ENCODE data around the gene KCNH2. TPM values are rescaled to one million over a fixed set of nuclear protein-coding genes. Genes with fewer than 3 reads are reported as not detected.

KCNH2 gene
- total and polyA plus RNA-seq, 4 donors = 0.18 to 74.6 (median 0.33) TPM; not detected in 1

DNA sequence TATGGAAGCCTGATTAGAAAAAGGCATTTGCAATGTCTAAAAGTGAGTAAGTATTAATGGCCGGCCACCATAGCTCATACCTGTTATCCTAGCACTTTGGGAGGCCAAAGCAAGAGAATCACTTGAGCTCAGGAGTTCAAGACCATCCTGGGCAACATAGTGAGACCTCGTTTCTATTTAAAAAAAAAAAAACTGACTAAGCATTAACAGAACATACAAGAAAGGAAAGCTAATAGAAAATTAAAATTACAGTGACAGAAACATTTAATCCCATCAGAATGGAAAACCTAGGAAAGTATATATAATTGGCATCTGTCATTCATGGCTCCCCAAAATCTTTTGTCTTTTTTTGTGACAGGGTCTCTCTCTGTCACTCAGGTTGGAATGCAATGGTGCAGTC is 69.9 kb downstream of the KCNH2 start:
- Histone ChIP-seq H3K36me3 (ENCODE audit: control insufficient read depth in 4 of 4, insufficient read depth in 3 of 4, low read depth in 1 of 4, low read length in 3 of 4) (no peaks in the 10 kb centered on the region), H3K9ac (ENCODE audit: low read depth in 1 of 2, low read length in 2 of 2) (no peak overlapping the region), H3K4me3 (ENCODE audit: low read depth in 1 of 3, low read length in 3 of 3) (no peak overlapping the region), H3K27me3 (ENCODE audit: control insufficient read depth in 4 of 4, insufficient read depth in 4 of 4, low read length in 3 of 4) (no peaks in the 10 kb centered on the region), H3K9me3 (ENCODE audit: control insufficient read depth in 4 of 4, low read length in 3 of 4) (no peaks in the 10 kb centered on the region), H3K27ac (ENCODE audit: low read depth in 1 of 2, low read length in 2 of 2) (no peak overlapping the region), H3K4me1 (ENCODE audit: control insufficient read depth in 4 of 4, insufficient read depth in 4 of 4, low read length in 3 of 4) (no peaks in the 10 kb centered on the region)
- WGBS = 79% methylated on average over 2 of the region's 2 CpGs
- no peak for DNase-seq (ENCODE audit: low spot score)
- TF ChIP-seq, protein P1, sequence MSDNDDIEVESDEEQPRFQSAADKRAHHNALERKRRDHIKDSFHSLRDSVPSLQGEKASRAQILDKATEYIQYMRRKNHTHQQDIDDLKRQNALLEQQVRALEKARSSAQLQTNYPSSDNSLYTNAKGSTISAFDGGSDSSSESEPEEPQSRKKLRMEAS (IDR thresholded peaks at IDR 0.05) = no peak
- TF ChIP-seq, protein P2, sequence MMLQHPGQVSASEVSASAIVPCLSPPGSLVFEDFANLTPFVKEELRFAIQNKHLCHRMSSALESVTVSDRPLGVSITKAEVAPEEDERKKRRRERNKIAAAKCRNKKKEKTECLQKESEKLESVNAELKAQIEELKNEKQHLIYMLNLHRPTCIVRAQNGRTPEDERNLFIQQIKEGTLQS (IDR thresholded peaks at IDR 0.05) = no peak
- TF ChIP-seq SP1 (IDR thresholded peaks at IDR 0.05) (no peak), RAD21 (IDR thresholded peaks at IDR 0.05) (no peak), RXRA (IDR thresholded peaks at IDR 0.05) (no peak), FOXA1 (IDR thresholded peaks at IDR 0.05) (no peak), HNF4A (conservative IDR thresholded peaks at IDR 0.05) (no peak), GABPA (IDR thresholded peaks at IDR 0.05 in 1 of 2, conservative IDR thresholded peaks at IDR 0.05 in 1 of 2) (no peak), YY1 (IDR thresholded peaks at IDR 0.05) (no peak), NR2F2 (IDR thresholded peaks at IDR 0.05) (no peak)
- TF ChIP-seq, protein P3, sequence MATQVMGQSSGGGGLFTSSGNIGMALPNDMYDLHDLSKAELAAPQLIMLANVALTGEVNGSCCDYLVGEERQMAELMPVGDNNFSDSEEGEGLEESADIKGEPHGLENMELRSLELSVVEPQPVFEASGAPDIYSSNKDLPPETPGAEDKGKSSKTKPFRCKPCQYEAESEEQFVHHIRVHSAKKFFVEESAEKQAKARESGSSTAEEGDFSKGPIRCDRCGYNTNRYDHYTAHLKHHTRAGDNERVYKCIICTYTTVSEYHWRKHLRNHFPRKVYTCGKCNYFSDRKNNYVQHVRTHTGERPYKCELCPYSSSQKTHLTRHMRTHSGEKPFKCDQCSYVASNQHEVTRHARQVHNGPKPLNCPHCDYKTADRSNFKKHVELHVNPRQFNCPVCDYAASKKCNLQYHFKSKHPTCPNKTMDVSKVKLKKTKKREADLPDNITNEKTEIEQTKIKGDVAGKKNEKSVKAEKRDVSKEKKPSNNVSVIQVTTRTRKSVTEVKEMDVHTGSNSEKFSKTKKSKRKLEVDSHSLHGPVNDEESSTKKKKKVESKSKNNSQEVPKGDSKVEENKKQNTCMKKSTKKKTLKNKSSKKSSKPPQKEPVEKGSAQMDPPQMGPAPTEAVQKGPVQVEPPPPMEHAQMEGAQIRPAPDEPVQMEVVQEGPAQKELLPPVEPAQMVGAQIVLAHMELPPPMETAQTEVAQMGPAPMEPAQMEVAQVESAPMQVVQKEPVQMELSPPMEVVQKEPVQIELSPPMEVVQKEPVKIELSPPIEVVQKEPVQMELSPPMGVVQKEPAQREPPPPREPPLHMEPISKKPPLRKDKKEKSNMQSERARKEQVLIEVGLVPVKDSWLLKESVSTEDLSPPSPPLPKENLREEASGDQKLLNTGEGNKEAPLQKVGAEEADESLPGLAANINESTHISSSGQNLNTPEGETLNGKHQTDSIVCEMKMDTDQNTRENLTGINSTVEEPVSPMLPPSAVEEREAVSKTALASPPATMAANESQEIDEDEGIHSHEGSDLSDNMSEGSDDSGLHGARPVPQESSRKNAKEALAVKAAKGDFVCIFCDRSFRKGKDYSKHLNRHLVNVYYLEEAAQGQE (IDR thresholded peaks at IDR 0.05) = no peak
- TF ChIP-seq, protein P4, sequence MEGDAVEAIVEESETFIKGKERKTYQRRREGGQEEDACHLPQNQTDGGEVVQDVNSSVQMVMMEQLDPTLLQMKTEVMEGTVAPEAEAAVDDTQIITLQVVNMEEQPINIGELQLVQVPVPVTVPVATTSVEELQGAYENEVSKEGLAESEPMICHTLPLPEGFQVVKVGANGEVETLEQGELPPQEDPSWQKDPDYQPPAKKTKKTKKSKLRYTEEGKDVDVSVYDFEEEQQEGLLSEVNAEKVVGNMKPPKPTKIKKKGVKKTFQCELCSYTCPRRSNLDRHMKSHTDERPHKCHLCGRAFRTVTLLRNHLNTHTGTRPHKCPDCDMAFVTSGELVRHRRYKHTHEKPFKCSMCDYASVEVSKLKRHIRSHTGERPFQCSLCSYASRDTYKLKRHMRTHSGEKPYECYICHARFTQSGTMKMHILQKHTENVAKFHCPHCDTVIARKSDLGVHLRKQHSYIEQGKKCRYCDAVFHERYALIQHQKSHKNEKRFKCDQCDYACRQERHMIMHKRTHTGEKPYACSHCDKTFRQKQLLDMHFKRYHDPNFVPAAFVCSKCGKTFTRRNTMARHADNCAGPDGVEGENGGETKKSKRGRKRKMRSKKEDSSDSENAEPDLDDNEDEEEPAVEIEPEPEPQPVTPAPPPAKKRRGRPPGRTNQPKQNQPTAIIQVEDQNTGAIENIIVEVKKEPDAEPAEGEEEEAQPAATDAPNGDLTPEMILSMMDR (IDR thresholded peaks at IDR 0.05; ENCODE audit: low read depth, low read length, missing input control) = no peak

DNA sequence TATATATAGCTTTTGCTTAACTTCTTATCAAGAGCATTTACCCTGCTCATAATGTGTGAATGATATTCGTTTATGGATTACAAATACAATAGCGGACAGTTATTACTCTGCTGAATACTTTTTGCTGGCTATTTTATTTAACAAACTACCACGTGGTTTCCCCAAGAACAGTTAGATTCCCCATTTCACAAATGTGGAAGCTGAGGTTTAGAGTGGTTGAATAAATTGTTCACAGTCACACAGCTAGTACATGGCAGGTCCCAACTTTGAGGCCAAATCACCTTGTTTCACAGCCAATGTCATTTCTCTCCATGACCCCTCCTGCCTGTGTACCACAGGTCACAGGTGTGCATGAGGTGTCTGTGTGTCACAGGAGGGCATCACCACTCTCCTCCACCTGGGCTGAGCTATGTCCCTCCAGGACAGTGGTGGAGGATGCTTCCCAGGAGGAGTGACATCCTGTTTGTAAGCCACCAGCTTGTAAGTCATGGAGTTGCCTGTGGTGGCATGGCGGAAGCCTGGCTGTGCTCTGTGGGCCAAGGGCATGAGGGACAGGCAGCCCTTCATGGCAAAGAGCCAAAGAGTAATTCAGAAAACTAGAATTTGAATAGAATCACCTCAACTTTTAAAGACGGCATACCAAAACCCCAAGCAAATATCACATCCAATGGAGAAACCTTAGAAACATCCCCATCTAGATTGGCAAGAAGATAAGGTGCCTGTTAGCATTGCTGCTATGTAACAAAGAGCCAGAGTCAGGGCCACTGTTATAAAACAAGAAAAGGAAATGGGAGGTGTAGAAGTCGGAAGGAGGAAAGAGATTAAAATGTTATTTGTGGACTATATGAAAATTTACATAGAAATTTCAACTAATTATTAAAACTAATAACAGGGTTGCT is 73.9 kb downstream of the KCNH2 start:
- H3K36me3 ChIP-seq (ENCODE audit: control insufficient read depth in 4 of 4, insufficient read depth in 3 of 4, low read depth in 1 of 4, low read length in 3 of 4) = no peaks in the 10 kb centered on the region
- H3K4me1 ChIP-seq (ENCODE audit: control insufficient read depth in 4 of 4, insufficient read depth in 4 of 4, low read length in 3 of 4) = peaks cover 0 to 11% (median 9%) of the 10 kb centered on the region in 4 donors
- no peak overlapping the region for H3K4me3 ChIP-seq (ENCODE audit: low read depth in 1 of 3, low read length in 3 of 3)
- H3K9me3 ChIP-seq (ENCODE audit: control insufficient read depth in 4 of 4, low read length in 3 of 4) = no peaks in the 10 kb centered on the region
- no peak overlapping the region for H3K27ac ChIP-seq (ENCODE audit: low read depth in 1 of 2, low read length in 2 of 2)
- H3K9ac ChIP-seq (ENCODE audit: low read depth in 1 of 2, low read length in 2 of 2) = no peak overlapping the region
- TF ChIP-seq FOXA2 (IDR thresholded peaks at IDR 0.05) = no peak
- 75% methylated on average over 6 of the region's 6 CpGs for WGBS
- no peaks in the 10 kb centered on the region for H3K27me3 ChIP-seq (ENCODE audit: control insufficient read depth in 4 of 4, insufficient read depth in 4 of 4, low read length in 3 of 4)
- DNase-seq (ENCODE audit: low spot score) = no peak
